ENCODE results near the gene HNF1A.

The HNF1A gene

DNA sequence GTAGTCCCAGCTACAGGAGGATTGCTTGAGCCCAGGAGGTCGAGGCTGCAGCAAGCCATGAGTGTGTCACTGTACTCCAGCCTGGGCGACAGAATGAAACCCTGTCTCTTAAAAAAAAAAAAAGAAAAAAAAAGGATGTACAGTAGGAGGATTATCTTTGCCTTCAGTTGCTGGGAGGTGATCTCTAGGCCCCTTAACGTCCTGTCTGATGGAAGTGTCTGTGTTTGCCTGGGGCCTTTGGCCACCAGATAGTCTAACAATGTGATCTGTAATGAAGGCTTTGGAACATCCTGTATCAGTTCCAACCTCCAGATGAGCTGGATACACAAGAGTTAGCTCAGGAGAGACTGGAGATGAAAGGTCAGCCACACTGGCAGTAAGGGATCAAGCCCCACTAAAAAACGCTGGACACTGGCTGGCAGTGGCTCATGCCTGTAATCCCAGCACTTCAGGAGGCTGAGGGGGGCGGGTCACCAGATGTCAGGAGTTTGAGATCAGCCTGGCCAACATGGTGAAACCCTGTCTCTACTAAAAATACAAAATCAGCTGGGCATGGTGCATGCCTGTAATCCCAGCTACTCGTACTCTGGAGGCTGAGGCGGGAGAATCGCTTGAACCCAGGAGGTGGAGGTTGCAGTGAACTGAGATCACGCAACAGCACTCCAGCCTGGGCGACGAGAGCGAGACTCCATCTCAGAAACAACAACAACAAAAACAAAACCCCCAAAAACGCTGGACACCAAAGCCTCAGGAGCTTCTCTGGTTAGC lies 19.0 kb upstream of the HNF1A start:
- no peak for DNase-seq (ENCODE audit: low read depth, low spot score)

DNA sequence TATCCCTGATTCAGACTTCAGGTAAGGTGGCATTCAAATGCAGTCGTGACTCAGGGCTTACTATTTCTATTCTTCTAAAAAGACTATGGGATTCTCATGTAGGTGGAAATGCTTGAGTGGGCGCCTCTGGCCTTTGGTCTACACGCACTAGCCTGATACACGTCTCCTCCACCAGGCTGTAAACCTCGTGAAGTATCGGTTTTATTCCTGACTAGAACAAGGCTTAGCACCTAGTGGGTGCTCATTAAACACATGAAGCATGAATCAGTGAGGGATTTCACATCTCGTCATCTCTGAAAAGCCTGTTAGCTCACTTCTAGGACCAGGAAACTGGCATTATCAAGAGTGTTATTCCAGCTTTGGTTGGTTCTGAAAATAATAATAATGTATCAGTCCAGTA lies 17.7 kb upstream of the HNF1A start:
- no peak for DNase-seq (ENCODE audit: low read depth, low spot score)

DNA sequence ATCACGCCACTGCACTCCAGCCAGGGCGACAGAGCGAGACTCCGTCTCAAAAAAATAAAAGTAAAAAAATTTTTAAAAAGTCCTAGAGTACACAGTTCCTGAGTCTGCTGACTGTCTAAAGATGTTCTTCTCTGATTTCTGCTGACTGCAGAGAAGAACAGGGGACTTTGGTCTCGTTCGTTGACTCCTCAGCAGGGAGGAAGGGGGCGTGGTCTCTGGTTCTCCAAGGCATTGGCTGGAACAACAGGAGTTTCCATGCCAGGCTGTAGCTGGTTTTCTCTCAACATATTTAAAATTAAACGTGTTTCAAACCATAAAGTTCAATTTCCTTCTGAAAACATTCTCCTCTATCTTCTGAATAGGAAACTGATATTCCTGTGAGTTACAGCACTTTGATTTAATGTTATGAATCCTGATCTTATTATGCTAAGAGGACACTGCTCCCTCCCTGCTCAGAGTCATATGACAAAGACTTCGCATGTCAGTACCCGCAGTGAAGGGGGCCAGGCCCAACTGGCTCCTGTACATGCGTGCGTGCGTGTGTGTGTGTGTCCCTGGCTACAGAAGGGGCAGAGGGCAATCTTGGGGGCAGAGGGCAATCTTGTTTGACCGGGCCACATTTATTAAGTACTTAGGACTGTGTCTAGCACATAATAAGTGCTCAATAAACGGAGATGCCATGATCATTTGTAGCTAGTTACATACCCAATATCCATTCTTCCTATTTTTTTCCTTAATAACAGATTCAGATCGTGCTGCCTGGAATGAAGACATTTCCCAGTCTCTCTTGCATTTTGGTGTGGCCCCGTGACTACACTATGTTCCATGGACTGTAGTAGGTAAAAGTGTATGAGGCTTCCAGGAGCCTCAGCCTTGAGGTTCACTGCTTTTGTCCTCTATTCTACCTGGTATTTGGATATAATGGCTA lies 16.5 kb upstream of the HNF1A start:
- DNase-seq (ENCODE audit: low read depth, low spot score): no peak

GRCh38 chr12:120962532-120963020 lies 15.8 kb upstream of the HNF1A start:
- no peak for DNase-seq (ENCODE audit: low read depth, low spot score)

GRCh38 chr12:120964298-120964697 lies 14.0 kb upstream of the HNF1A start:
- DNase-seq (ENCODE audit: low read depth, low spot score): no peak

DNA sequence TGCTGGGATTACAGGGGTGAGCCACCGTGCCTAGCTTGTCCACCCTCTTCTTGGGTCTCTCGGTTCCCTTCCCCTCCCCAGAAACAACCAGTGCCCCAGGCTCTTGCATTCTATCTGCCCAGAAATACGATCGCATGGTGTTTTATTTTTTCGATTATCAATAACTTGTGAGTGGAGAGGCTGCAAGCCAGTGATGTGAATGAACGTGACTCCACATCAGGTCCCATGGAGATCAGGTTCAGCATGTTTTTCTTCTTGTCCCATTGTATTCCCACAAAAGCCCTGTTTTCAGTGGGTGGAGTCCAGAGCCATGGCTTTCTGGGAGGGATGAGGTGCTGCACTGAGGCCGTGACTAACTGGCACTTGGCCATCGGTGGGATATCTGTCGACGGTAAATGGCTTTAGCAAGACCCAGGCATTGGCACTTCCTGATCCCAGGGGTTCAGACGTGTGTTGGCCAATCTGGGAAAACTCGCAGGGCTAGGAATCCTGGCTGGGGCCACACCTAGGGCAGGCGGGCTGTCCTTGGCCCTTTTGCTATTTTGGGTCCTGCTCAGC lies 12.7 kb upstream of the HNF1A start:
- DNase-seq (ENCODE audit: low read depth, low spot score): no peak

GRCh38 chr12:120970310-120970709 lies 8.0 kb upstream of the HNF1A start:
- no peak for DNase-seq (ENCODE audit: low read depth, low spot score)

- no peak for DNase-seq (ENCODE audit: low read depth, low spot score)
Observed at GRCh38 chr12:120971299-120972180, 6.8 kb upstream of the HNF1A start.

DNA sequence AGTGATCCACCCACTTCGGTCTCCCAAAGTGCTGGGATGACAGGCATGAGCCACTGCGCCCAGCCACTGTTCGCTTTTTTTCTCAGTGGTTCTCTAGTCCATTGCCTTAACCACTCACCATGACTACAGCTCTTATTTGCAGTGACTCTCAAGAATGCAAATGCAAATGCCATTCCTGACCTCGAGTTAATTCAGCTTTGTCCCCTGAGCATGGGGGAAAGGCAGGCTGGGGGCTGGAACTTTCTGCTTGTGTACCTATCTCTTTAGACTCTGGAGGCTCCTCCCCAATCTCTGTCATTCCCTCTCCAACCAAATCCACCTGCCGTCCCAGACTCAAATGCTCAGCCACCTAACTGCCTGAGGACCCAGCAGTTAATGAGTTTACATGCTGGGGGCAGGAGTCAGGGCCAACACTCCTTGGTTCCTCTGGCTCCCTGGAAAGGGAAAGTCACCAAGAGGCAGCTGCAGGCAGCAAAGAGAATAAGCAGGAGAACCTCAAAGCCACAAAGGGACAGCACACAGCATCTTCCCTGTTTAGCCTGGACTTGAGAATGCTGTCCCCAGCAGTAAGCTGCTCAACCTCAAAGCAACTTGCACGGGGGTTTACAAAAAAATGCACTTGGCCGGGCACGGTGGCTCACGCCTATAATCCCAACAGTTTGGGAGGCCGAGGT lies 5.3 kb upstream of the HNF1A start:
- DNase-seq (ENCODE audit: low read depth, low spot score): no peak

GRCh38 chr12:120977531-120978295 lies 630 bp upstream of the HNF1A start:
- no peak for DNase-seq (ENCODE audit: low read depth, low spot score)

DNA sequence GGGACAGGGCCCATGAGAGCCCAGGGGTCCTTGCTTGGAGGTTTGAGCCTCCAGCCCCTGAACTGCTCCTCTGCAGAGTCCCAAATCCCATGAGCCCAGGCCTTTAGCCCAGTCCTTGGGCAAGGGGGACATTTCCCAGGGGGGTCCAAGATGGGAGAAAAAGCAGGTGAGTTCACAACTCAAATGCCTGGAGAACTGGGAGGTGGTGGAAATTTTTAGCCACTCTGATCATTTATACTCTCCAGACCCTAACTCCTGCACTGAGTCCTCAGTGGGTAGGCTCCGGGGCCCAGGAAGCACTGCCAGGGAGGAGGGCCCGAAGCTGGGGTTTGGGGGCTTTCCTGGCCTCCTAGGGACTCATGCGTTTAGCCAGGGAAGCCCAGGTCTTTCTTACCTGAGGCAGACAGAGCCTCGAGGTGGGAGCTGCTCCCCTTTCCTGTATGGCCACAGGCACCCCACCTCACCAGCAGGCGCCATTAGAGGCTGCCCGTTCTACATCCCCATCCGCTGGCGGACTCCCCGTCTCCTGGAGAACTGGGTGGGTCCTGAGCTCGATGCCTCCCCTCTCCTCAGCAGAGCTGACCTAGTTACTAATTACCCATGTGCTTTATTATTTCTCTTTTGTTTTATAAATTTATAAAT lies 998 bp downstream of the HNF1A start:
- DNase-seq (ENCODE audit: low read depth, low spot score): no peak

GRCh38 chr12:120979862-120980696 lies 1.7 kb downstream of the HNF1A start:
- no peak for DNase-seq (ENCODE audit: low read depth, low spot score)

DNA sequence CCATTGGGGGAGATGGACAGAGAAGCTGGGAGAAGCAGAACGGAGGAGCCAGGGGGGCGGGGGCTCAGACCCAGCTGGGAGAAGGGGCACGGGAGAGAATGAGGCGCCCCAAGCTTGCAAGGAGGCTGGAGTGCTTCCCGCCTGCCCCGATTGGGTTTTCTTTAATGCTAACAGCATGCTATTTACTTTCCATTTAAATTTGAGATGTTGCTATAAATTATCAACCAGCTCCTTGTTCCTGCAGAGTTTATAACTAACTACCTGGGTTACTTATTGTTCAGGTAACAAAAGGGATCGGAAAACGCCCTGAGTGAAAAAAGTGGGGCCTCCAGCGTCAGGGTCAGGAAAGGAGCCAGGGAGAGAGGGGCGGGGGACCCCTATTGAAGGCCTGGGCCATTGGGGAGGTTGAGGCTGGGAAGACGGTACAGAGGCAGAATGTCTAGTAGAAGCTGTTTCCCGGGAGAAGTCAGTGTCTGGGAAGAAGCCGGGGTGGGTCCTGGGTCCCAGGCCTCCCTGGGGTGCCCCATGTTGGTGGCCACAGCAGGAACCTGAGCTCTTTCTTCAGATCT lies 2.5 kb downstream of the HNF1A start:
- no peak for DNase-seq (ENCODE audit: low read depth, low spot score)

DNA sequence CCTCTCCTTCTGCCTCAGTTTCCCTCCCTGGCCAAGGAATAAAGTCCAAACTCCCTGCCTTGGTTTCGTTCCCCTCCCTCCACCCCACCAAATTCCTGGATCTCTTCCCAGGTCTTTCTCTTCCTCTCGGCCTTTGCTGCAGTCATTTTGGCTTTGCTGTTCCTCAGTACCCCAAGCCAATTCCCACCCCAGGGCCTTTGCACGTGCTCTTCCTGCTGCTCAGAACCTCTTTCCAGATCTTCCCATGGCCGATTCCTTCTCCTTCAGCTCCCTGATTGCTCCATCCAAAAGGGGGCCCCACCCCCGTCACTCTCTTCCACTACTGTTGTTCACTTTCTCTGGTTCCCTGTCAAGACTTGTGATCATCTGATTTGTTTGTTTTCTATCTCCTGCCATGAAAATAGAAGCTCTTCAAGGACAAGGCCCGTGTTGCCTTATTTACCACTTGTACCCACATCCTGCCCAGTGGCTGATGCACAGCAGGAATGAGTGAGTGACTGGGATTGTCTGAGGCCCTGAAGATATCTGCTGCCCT lies 3.1 kb downstream of the HNF1A start:
- no peak for DNase-seq (ENCODE audit: low read depth, low spot score)

DNA sequence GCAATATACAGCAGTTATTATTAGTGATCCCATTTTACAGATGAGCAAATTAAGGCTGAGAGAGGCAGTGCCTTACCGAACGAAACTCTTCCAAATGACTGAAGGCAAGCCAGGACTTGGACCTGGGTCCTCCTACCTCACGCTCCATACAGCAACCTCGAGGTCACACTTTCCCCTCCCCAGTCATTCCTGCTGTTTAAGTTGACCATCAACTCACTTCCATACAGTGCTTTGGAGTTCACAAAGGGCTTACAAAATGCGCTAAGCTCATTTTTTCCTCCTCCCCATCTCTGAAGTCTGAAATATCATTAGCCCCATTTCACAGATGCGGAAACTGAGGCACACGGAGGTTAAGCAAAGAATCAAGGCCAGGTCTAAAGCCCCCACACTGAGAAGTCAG lies 4.3 kb downstream of the HNF1A start:
- DNase-seq (ENCODE audit: low read depth, low spot score): no peak

DNA sequence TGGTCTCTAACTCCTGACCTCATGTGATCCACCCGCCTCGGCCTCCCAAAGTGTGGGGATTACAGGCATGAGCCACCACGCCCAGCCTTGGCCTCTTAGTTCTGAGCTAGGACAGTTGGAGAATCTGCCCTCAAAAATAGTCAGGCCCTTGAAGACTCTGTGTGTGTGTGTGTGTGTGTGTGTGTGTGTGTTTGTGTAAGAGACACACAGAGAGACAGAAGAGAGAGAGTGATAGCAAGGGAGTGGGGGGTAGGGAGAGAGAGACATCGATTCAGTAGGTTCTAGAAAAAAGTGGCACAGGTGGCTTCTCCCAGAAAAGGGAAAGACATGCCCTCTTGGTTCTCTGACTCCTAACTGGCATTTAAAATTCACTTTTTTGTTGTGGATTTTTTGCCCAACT lies 5.4 kb downstream of the HNF1A start:
- no peak for DNase-seq (ENCODE audit: low read depth, low spot score)

GRCh38 chr12:120984351-120984898 lies 6.1 kb downstream of the HNF1A start:
- no peak for DNase-seq (ENCODE audit: low read depth, low spot score)

GRCh38 chr12:120988234-120988633 lies 9.9 kb downstream of the HNF1A start:
- no peak for DNase-seq (ENCODE audit: low read depth, low spot score)

Data from brain pericyte (primary cell).